GM21367 (cell line): ENCODE data around the gene SPON1.
"Not testable (repeated sequence)": the region's sequence is repeated elsewhere in the genome, so short reads cannot be mapped to it uniquely, and the experiment has no call there.

ENCODE experiments used
- ATAC-seq: cut with Tn5 transposase; IDR thresholded peaks from one replicate; pipeline ENCODE4 v1.9.1; 2021; ENCODE audit not compliant: unreplicated experiment

The SPON1 gene

GRCh38 chr11:14261066-14261465, 298.5 kb downstream of the SPON1 start:
- no peak for ATAC-seq

GRCh38 chr11:14262271-14262846, 299.8 kb downstream of the SPON1 start:
- ATAC-seq: no peak

- no peak for ATAC-seq
Measured at GRCh38 chr11:14264966-14265365, 302.4 kb downstream of the SPON1 start.

GRCh38 chr11:14266622-14267021, 304.1 kb downstream of the SPON1 start:
- ATAC-seq: no peak

GRCh38 chr11:14267861-14268635, 305.5 kb downstream of the SPON1 start:
- ATAC-seq: no peak

- ATAC-seq: no peak
Measured at GRCh38 chr11:14269692-14270573, 307.4 kb downstream of the SPON1 start.

- ATAC-seq: peak; percentile 64
Measured at GRCh38 chr11:14270690-14271542, 308.4 kb downstream of the SPON1 start.

GRCh38 chr11:14273895-14274294, 311.4 kb downstream of the SPON1 start:
- ATAC-seq: no peak

GRCh38 chr11:14275076-14275475, 312.6 kb downstream of the SPON1 start:
- ATAC-seq: no peak

GRCh38 chr11:14278869-14279268, 316.3 kb downstream of the SPON1 start:
- not testable (repeated sequence) for ATAC-seq

GRCh38 chr11:14288189-14288935, 325.8 kb downstream of the SPON1 start:
- no peak for ATAC-seq

GRCh38 chr11:14290422-14290821, 327.9 kb downstream of the SPON1 start:
- no peak for ATAC-seq

GRCh38 chr11:14299921-14300320, 337.4 kb downstream of the SPON1 start:
- ATAC-seq: no peak

- ATAC-seq: peak; percentile 80
Measured at GRCh38 chr11:14300661-14301304, 338.3 kb downstream of the SPON1 start.

GRCh38 chr11:14304601-14305000, 342.1 kb downstream of the SPON1 start:
- ATAC-seq: no peak

- no peak for ATAC-seq
Measured at GRCh38 chr11:14305649-14306048, 343.1 kb downstream of the SPON1 start.

- ATAC-seq: no peak
Measured at GRCh38 chr11:14306481-14306880, 344.0 kb downstream of the SPON1 start.

- peak; percentile 40 for ATAC-seq
Measured at GRCh38 chr11:14308114-14308896, 345.8 kb downstream of the SPON1 start.

GRCh38 chr11:14308897-14309387, 346.4 kb downstream of the SPON1 start:
- ATAC-seq: peak; percentile 38
